ENCODE measurements around the gene YWHAB.

YWHAB gene

GRCh38 chr20:44885392-44886265 is at the start of gene YWHAB:
Gene YWHAB (plus strand): TSS chr20:44885705. CDS start chr20:44901534, 15,829 bp downstream.
- H3K4me3 ChIP-seq (ENCODE audit: low read depth, low read length): peak within 1 kb of the TSS; percentile 97
- DNase-seq (ENCODE audit: low read depth): peak; percentile 98
- TF ChIP-seq CTCF (conservative IDR thresholded peaks at IDR 0.05; ENCODE audit: low read depth, low read length): no peak

- TF ChIP-seq CTCF (conservative IDR thresholded peaks at IDR 0.05; ENCODE audit: low read depth, low read length): no peak
- no peak for DNase-seq (ENCODE audit: low read depth)
Observed at GRCh38 chr20:44836601-44837120, 48.8 kb upstream of the YWHAB start.

GRCh38 chr20:44837946-44838345 is 47.6 kb upstream of the YWHAB start:
- H3K4me3 ChIP-seq (ENCODE audit: low read depth, low read length): no peak overlapping the region
- TF ChIP-seq CTCF (conservative IDR thresholded peaks at IDR 0.05; ENCODE audit: low read depth, low read length): no peak
- DNase-seq (ENCODE audit: low read depth): no peak

More at GRCh38 chr20:44836601-44837120, 48.8 kb upstream of the YWHAB start:
- no peak overlapping the region for H3K4me3 ChIP-seq (ENCODE audit: low read depth, low read length)

- no peak overlapping the region for H3K4me3 ChIP-seq (ENCODE audit: low read depth, low read length)
- no peak for TF ChIP-seq CTCF (conservative IDR thresholded peaks at IDR 0.05; ENCODE audit: low read depth, low read length)
- no peak for DNase-seq (ENCODE audit: low read depth)
Observed at GRCh38 chr20:44838521-44838920, 47.0 kb upstream of the YWHAB start.

GRCh38 chr20:44839481-44839880 is 46.0 kb upstream of the YWHAB start:
- TF ChIP-seq CTCF (conservative IDR thresholded peaks at IDR 0.05; ENCODE audit: low read depth, low read length): no peak
- no peak for DNase-seq (ENCODE audit: low read depth)
- H3K4me3 ChIP-seq (ENCODE audit: low read depth, low read length): no peak overlapping the region

GRCh38 chr20:44840826-44841225 is 44.7 kb upstream of the YWHAB start:
- no peak for DNase-seq (ENCODE audit: low read depth)
- no peak for TF ChIP-seq CTCF (conservative IDR thresholded peaks at IDR 0.05; ENCODE audit: low read depth, low read length)
- no peak overlapping the region for H3K4me3 ChIP-seq (ENCODE audit: low read depth, low read length)
